DOHH2 (cell line): Measurements from ENCODE around the gene GSKIP.
"Not testable (repeated sequence)": the region's sequence is repeated elsewhere in the genome, so short reads cannot be mapped to it uniquely, and the experiment has no call there.

Experiments used
- H3F3A ChIP-seq: fragments of 200-600 bp; sonication (generic), shearing (Covaris generic); 2 replicates; pipeline ENCODE4 v1.6.0; 2016; ENCODE audit warnings: antibody characterized with exemption, mild to moderate bottlenecking; ENCODE audit not compliant: control insufficient read depth, insufficient read depth
- H3K27ac ChIP-seq: fragments of 200-600 bp; sonication (generic); 2 replicates; pipeline ENCODE4 v1.5.1; 2014; ENCODE audit warnings: low read depth, mild to moderate bottlenecking, low read length, moderate library complexity
- H3K27me3 ChIP-seq: fragments of 200-600 bp; sonication (generic); 2 replicates; pipeline ENCODE4 v1.6.1; 2014; ENCODE audit warnings: mild to moderate bottlenecking, low read length, mixed read lengths; ENCODE audit not compliant: control insufficient read depth
- H3K36me3 ChIP-seq: fragments of 200-600 bp; sonication (generic); 2 replicates; pipeline ENCODE4 v1.6.1; 2014; ENCODE audit warnings: mild to moderate bottlenecking, low read length, moderate library complexity, mixed read lengths; ENCODE audit not compliant: control insufficient read depth
- H3K4me1 ChIP-seq: fragments of 200-600 bp; sonication (generic); 2 replicates; pipeline ENCODE4 v1.6.1; 2014; ENCODE audit warnings: mild to moderate bottlenecking, low read length, mixed read lengths; ENCODE audit not compliant: control insufficient read depth
- H3K4me2 ChIP-seq: fragments of 200-600 bp; sonication (generic); 2 replicates; pipeline ENCODE4 v1.6.0; 2014; ENCODE audit warnings: mild to moderate bottlenecking, low read length, moderate library complexity
- H3K4me3 ChIP-seq: fragments of 200-600 bp; sonication (generic); 2 replicates; pipeline ENCODE4 v1.5.1; 2014; ENCODE audit warnings: mild to moderate bottlenecking, low read length, mixed read lengths
- H3K79me2 ChIP-seq: fragments of 200-600 bp; sonication (generic); 2 replicates; pipeline ENCODE4 v1.6.1; 2014; ENCODE audit warnings: mild to moderate bottlenecking, low read length, mixed read lengths; ENCODE audit not compliant: control insufficient read depth
- H3K9me2 ChIP-seq: fragments of 200-600 bp; sonication (generic); replicated peaks from 2 replicates; pipeline ENCODE4 v1.6.1; 2014; ENCODE audit warnings: mild to moderate bottlenecking, low read length, mixed read lengths; ENCODE audit not compliant: control insufficient read depth
- H3K9me3 ChIP-seq: fragments of 200-600 bp; sonication (generic); 2 replicates; pipeline ENCODE4 v1.6.1; 2014; ENCODE audit warnings: antibody characterized with exemption, low read length, mixed read lengths; ENCODE audit not compliant: control insufficient read depth, insufficient read depth
- H4K20me1 ChIP-seq: fragments of 200-600 bp; sonication (generic); 2 replicates; pipeline ENCODE4 v1.6.0; 2014; ENCODE audit warnings: low read depth, mild to moderate bottlenecking, antibody characterized with exemption, low read length, moderate library complexity; ENCODE audit not compliant: control insufficient read depth, insufficient read depth
- CTCF ChIP-seq: fragments of 200-600 bp; sonication (generic); IDR thresholded peaks from one replicate; pipeline ENCODE4 v1.5.1; 2014; ENCODE audit warnings: antibody characterized with exemption, mild to moderate bottlenecking, low read depth, low read length; ENCODE audit not compliant: poor library complexity, severe bottlenecking
- EZH2phosphoT487 ChIP-seq: fragments of 200-600 bp; sonication (generic); IDR thresholded peaks from 2 replicates; pipeline ENCODE4 v1.6.1; 2017; ENCODE audit warnings: borderline replicate concordance, mild to moderate bottlenecking, antibody characterized with exemption, low read length, moderate library complexity, mixed read lengths

The GSKIP gene

GRCh38 chr14:96345669-96346068, 17.7 kb upstream of the GSKIP start:
- Histone ChIP-seq H4K20me1 (peaks cover 5% of the 10 kb centered on the region; the same call in 1 of the 2 replicates), H3K27ac (no peak overlapping the region), H3K9me3 (no peaks in the 10 kb centered on the region), H3F3A (no peaks in the 10 kb centered on the region), H3K9me2 (no peaks in the 10 kb centered on the region), H3K4me3 (no peak overlapping the region), H3K4me1 (no peaks in the 10 kb centered on the region), H3K4me2 (no peak overlapping the region), H3K27me3 (no peaks in the 10 kb centered on the region), H3K79me2 (peaks cover 29% of the 10 kb centered on the region), H3K36me3 (peaks cover 14% of the 10 kb centered on the region; the same call in 1 of the 2 replicates)
- TF ChIP-seq CTCF, result no peak
- no peak for TF ChIP-seq EZH2phosphoT487

- H3K36me3 ChIP-seq, result peaks cover 11% of the 10 kb centered on the region; the same call in 1 of the 2 replicates
- H3K27ac ChIP-seq, H3K27me3 ChIP-seq, H3K9me2 ChIP-seq, H3K4me1 ChIP-seq, H3K4me3 ChIP-seq, H3K9me3 ChIP-seq, H3F3A ChIP-seq, H4K20me1 ChIP-seq, H3K4me2 ChIP-seq: not testable (repeated sequence)
- peaks cover 39% of the 10 kb centered on the region for H3K79me2 ChIP-seq
Observed at GRCh38 chr14:96347957-96348356, 15.4 kb upstream of the GSKIP start.

GRCh38 chr14:96349286-96350075, 13.8 kb upstream of the GSKIP start:
- H3K4me1 ChIP-seq, result no peaks in the 10 kb centered on the region
- peaks cover 49% of the 10 kb centered on the region for H3K79me2 ChIP-seq
- H3K36me3 ChIP-seq, result peaks cover 7% of the 10 kb centered on the region; the same call in 1 of the 2 replicates
- H3K4me2 ChIP-seq, result no peak overlapping the region
- TF ChIP-seq CTCF (no peak), EZH2phosphoT487 (no peak)
- no peak overlapping the region for H3K27ac ChIP-seq
- H3K9me3 ChIP-seq, result no peaks in the 10 kb centered on the region
- H3K9me2 ChIP-seq, result no peaks in the 10 kb centered on the region
- H3K27me3 ChIP-seq, result no peaks in the 10 kb centered on the region
- H4K20me1 ChIP-seq, result peaks cover 5% of the 10 kb centered on the region; the same call in 1 of the 2 replicates
- H3K4me3 ChIP-seq, result no peak overlapping the region
- no peaks in the 10 kb centered on the region for H3F3A ChIP-seq

- Histone ChIP-seq H3K4me2 (no peak overlapping the region), H3K9me3 (no peaks in the 10 kb centered on the region), H3K4me3 (no peak overlapping the region), H3K4me1 (peaks cover 3% of the 10 kb centered on the region; the same call in 1 of the 2 replicates), H4K20me1 (peaks cover 5% of the 10 kb centered on the region; the same call in 1 of the 2 replicates), H3F3A (no peaks in the 10 kb centered on the region), H3K79me2 (peaks cover 69% of the 10 kb centered on the region), H3K36me3 (peaks cover 2% of the 10 kb centered on the region; the same call in 1 of the 2 replicates), H3K27ac (no peak overlapping the region), H3K9me2 (no peaks in the 10 kb centered on the region), H3K27me3 (no peaks in the 10 kb centered on the region)
- TF ChIP-seq CTCF (no peak), EZH2phosphoT487 (no peak)
Observed at GRCh38 chr14:96351986-96352385, 11.3 kb upstream of the GSKIP start.
